Heart left ventricle (tissue), 13 donors: ENCODE measurements around the gene RPL39L.

Experiments used
- CTCF ChIP-seq, 12 donors: fragments of 200-600 bp; sonication (generic) in 4 of 12; IDR thresholded peaks; one replicate each; pipeline versions ENCODE4 v1.5.0 to v1.8.0; 2018 to 2022; ENCODE audit warnings: antibody characterized with exemption in 12 of 12, mild to moderate bottlenecking in 5 of 12
- POLR2A ChIP-seq, 2 donors: fragments of 450-650 bp; IDR thresholded peaks; one replicate each; pipeline ENCODE4 v1.6.1; 2017; ENCODE audit warnings: antibody characterized with exemption in 2 of 2, mild to moderate bottlenecking in 2 of 2, moderate library complexity in 2 of 2
- donor health status: ischemic (EF 13 %, LVEDD 7.1; RV severe dilation, severe dysfunction).
- donor health status: DM: no; HTN: yes; CAD: no.
- donor health status: DM: no; HTN: no; CAD: no.
- donor health status: ischemic (EF 25% LVEDD 6.9; RV normal size, moderate dysfunction).
- donor health status: ischemic (EF 25% LVEDD 5.7; RV mildly dilated, moderate dysfunction).
- donor health status: ischemic (EF 35%, LVEDD 5.7; RV mildly dilated, moderate dysfunction).
- donor health status: nonischemic (EF 11% LVEDD 7.7; RV severe dilation, severe dysfunction).
- donor health status: DM: yes; HTN: yes; CAD: no.
- donor health status: PGD.
- donor health status: ischemic (EF 29% LVEDD 5.4; RV normal size, mild dysfunction).
- donor health status: nonischemic (EF 23%, LVEDD 6.1; RV moderate dilation, normal function).

- TF ChIP-seq CTCF (IDR thresholded peaks at IDR 0.05) (no peak), POLR2A (IDR thresholded peaks at IDR 0.05) (no peak)
Measured at GRCh38 chr3:187084126-187084525, 55.2 kb downstream of the RPL39L start.
